ENCODE measurements around the gene ADAMTS8. TPM values are rescaled to one million over a fixed set of nuclear protein-coding genes. Genes with fewer than 3 reads are reported as not detected.

The ADAMTS8 gene
- polyA plus RNA-seq, 1 donor from 2014 or later: not detected

GRCh38 chr11:130435671-130436070 is 7.3 kb upstream of the ADAMTS8 start:
- H3K36me3 Mint-ChIP-seq: peaks cover 5% of the 10 kb centered on the region
- no peaks in the 10 kb centered on the region for H3K9me3 Mint-ChIP-seq
- H3K27me3 Mint-ChIP-seq: peaks cover 13% of the 10 kb centered on the region
- peaks cover 0 to 8% (median 6%) of the 10 kb centered on the region in 3 donors for H3K4me1 Mint-ChIP-seq
- no peak overlapping the region for H3K27ac Mint-ChIP-seq
- peak overlapping the region in 1 of 4 donors; percentile 49 for H3K4me3 Mint-ChIP-seq

- Mint-ChIP-seq H3K4me1 (peaks cover 0 to 8% (median 6%) of the 10 kb centered on the region in 3 donors), H3K4me3 (no peak overlapping the region), H3K36me3 (peaks cover 5% of the 10 kb centered on the region), H3K9me3 (no peaks in the 10 kb centered on the region), H3K27me3 (peaks cover 22% of the 10 kb centered on the region), H3K27ac (no peak overlapping the region)
Measured at GRCh38 chr11:130434521-130435223, 6.3 kb upstream of the ADAMTS8 start.

GRCh38 chr11:130433357-130433756 is 4.9 kb upstream of the ADAMTS8 start:
- Mint-ChIP-seq H3K27me3 (peaks cover 33% of the 10 kb centered on the region), H3K4me1 (peaks cover 0 to 10% (median 5%) of the 10 kb centered on the region in 3 donors), H3K9me3 (no peaks in the 10 kb centered on the region), H3K27ac (no peak overlapping the region), H3K4me3 (no peak overlapping the region), H3K36me3 (no peaks in the 10 kb centered on the region)

GRCh38 chr11:130431801-130432200 is 3.4 kb upstream of the ADAMTS8 start:
- H3K9me3 Mint-ChIP-seq: no peaks in the 10 kb centered on the region
- H3K4me3 Mint-ChIP-seq: no peak overlapping the region
- no peaks in the 10 kb centered on the region for H3K36me3 Mint-ChIP-seq
- H3K27me3 Mint-ChIP-seq: peaks cover 29% of the 10 kb centered on the region
- H3K4me1 Mint-ChIP-seq: peaks cover 0 to 9% (median 8%) of the 10 kb centered on the region in 3 donors
- H3K27ac Mint-ChIP-seq: no peak overlapping the region

- Mint-ChIP-seq H3K27me3 (peaks cover 34% of the 10 kb centered on the region), H3K36me3 (no peaks in the 10 kb centered on the region), H3K27ac (peak overlapping the region in 1 of 3 donors; percentile 59), H3K4me1 (peaks cover 0 to 9% (median 8%) of the 10 kb centered on the region in 3 donors), H3K4me3 (no peak overlapping the region), H3K9me3 (no peaks in the 10 kb centered on the region)
Measured at GRCh38 chr11:130431331-130431773, 2.9 kb upstream of the ADAMTS8 start.

- Mint-ChIP-seq H3K9me3 (no peaks in the 10 kb centered on the region), H3K27me3 (peaks cover 44% of the 10 kb centered on the region), H3K4me3 (no peak overlapping the region), H3K36me3 (no peaks in the 10 kb centered on the region), H3K4me1 (peaks cover 0 to 9% (median 8%) of the 10 kb centered on the region in 3 donors), H3K27ac (no peak overlapping the region)
Measured at GRCh38 chr11:130429983-130430382, 1.6 kb upstream of the ADAMTS8 start.

- Mint-ChIP-seq H3K36me3 (no peaks in the 10 kb centered on the region), H3K27me3 (peaks cover 46% of the 10 kb centered on the region), H3K4me3 (peak overlapping the region; percentile 16 to 89 (median 56)), H3K4me1 (peaks cover 0 to 9% (median 8%) of the 10 kb centered on the region in 3 donors), H3K27ac (no peak overlapping the region), H3K9me3 (no peaks in the 10 kb centered on the region)
Measured at GRCh38 chr11:130429120-130429681, 792 bp upstream of the ADAMTS8 start.

- Mint-ChIP-seq H3K9me3 (no peaks in the 10 kb centered on the region), H3K4me3 (no peak overlapping the region), H3K27ac (no peak overlapping the region), H3K27me3 (peaks cover 52% of the 10 kb centered on the region), H3K4me1 (peaks cover 0 to 9% (median 8%) of the 10 kb centered on the region in 3 donors), H3K36me3 (no peaks in the 10 kb centered on the region)
Measured at GRCh38 chr11:130427581-130428315, 661 bp downstream of the ADAMTS8 start.

- Mint-ChIP-seq H3K27ac (no peak overlapping the region), H3K27me3 (peaks cover 52% of the 10 kb centered on the region), H3K4me3 (no peak overlapping the region), H3K9me3 (no peaks in the 10 kb centered on the region), H3K36me3 (no peaks in the 10 kb centered on the region), H3K4me1 (peaks cover 0 to 9% (median 8%) of the 10 kb centered on the region in 3 donors)
Measured at GRCh38 chr11:130426837-130427341, 1.5 kb downstream of the ADAMTS8 start.

GRCh38 chr11:130426223-130426836 is 2.1 kb downstream of the ADAMTS8 start:
- no peaks in the 10 kb centered on the region for H3K36me3 Mint-ChIP-seq
- no peak overlapping the region for H3K27ac Mint-ChIP-seq
- H3K9me3 Mint-ChIP-seq: no peaks in the 10 kb centered on the region
- peaks cover 0 to 9% (median 8%) of the 10 kb centered on the region in 3 donors for H3K4me1 Mint-ChIP-seq
- H3K4me3 Mint-ChIP-seq: no peak overlapping the region
- peaks cover 52% of the 10 kb centered on the region for H3K27me3 Mint-ChIP-seq

GRCh38 chr11:130425156-130425555 is 3.3 kb downstream of the ADAMTS8 start:
- Mint-ChIP-seq H3K4me3 (no peak overlapping the region), H3K4me1 (peaks cover 0 to 9% (median 8%) of the 10 kb centered on the region in 3 donors), H3K27ac (peak overlapping the region in 1 of 3 donors; percentile 76), H3K9me3 (no peaks in the 10 kb centered on the region), H3K36me3 (no peaks in the 10 kb centered on the region), H3K27me3 (peaks cover 49% of the 10 kb centered on the region)

- no peak overlapping the region for H3K27ac Mint-ChIP-seq
- peaks cover 45% of the 10 kb centered on the region for H3K27me3 Mint-ChIP-seq
- H3K4me3 Mint-ChIP-seq: peak overlapping the region in 1 of 4 donors; percentile 71
- no peaks in the 10 kb centered on the region for H3K9me3 Mint-ChIP-seq
- peaks cover 0 to 9% (median 8%) of the 10 kb centered on the region in 3 donors for H3K4me1 Mint-ChIP-seq
- H3K36me3 Mint-ChIP-seq: no peaks in the 10 kb centered on the region
Measured at GRCh38 chr11:130424613-130425140, 3.7 kb downstream of the ADAMTS8 start.

GRCh38 chr11:130423541-130424142 is 4.8 kb downstream of the ADAMTS8 start:
- Mint-ChIP-seq H3K4me3 (peak overlapping the region in 1 of 4 donors; percentile 20), H3K27me3 (peaks cover 35% of the 10 kb centered on the region), H3K9me3 (no peaks in the 10 kb centered on the region), H3K36me3 (no peaks in the 10 kb centered on the region), H3K27ac (peak overlapping the region in 1 of 3 donors; percentile 16), H3K4me1 (peaks cover 0 to 4% (median 3%) of the 10 kb centered on the region in 3 donors)
